Measurements from ENCODE around the gene XPO1.

The XPO1 gene

GRCh38 chr2:61537277-61537949, 743 bp downstream of the XPO1 start:
- TF ChIP-seq, protein P1, sequence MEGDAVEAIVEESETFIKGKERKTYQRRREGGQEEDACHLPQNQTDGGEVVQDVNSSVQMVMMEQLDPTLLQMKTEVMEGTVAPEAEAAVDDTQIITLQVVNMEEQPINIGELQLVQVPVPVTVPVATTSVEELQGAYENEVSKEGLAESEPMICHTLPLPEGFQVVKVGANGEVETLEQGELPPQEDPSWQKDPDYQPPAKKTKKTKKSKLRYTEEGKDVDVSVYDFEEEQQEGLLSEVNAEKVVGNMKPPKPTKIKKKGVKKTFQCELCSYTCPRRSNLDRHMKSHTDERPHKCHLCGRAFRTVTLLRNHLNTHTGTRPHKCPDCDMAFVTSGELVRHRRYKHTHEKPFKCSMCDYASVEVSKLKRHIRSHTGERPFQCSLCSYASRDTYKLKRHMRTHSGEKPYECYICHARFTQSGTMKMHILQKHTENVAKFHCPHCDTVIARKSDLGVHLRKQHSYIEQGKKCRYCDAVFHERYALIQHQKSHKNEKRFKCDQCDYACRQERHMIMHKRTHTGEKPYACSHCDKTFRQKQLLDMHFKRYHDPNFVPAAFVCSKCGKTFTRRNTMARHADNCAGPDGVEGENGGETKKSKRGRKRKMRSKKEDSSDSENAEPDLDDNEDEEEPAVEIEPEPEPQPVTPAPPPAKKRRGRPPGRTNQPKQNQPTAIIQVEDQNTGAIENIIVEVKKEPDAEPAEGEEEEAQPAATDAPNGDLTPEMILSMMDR (IDR thresholded peaks at IDR 0.05; ENCODE audit: insufficient read depth, low read length, poor library complexity, severe bottlenecking) = no peak
- H3K27me3 ChIP-seq (replicated peaks; ENCODE audit: control insufficient read depth, insufficient read depth, low read length) = no peaks in the 10 kb centered on the region
- DNase-seq (ENCODE audit: extremely low read depth, insufficient read length) = no peak
- H3K4me3 ChIP-seq (replicated peaks; ENCODE audit: low read depth, low read length) = peak overlapping the region; percentile 72
- no peaks in the 10 kb centered on the region; the same call in 1 of the 2 replicates for H3K36me3 ChIP-seq (ENCODE audit: control insufficient read depth, insufficient read depth, low read length)

- peak; percentile 75 for DNase-seq (ENCODE audit: extremely low read depth, insufficient read length)
- H3K36me3 ChIP-seq (ENCODE audit: control insufficient read depth, insufficient read depth, low read length) = no peaks in the 10 kb centered on the region; the same call in 1 of the 2 replicates
- TF ChIP-seq, protein P1 (IDR thresholded peaks at IDR 0.05; ENCODE audit: insufficient read depth, low read length, poor library complexity, severe bottlenecking) = no peak
Measured at GRCh38 chr2:61536572-61537276, 1.4 kb downstream of the XPO1 start.

DNA sequence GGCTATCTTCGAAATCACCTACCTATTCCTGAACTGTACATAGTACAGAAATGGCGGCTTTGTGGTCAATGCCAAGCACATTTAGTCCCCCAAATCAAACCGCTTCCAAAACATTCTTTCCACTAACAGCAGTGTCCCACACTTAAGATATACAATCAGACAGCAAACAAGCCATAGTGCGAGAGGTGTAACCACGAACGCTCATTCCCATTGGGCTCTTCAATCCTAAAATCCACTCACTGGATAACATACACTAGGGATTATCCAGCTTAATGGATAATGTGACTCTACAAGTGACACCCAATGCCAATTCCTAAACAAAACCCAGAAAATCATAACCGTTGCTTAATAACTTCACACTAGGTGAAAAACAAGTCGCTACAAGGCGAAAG, 2.0 kb downstream of the XPO1 start:
- Histone ChIP-seq H3K4me3 (replicated peaks; ENCODE audit: low read depth, low read length) (peak overlapping the region; percentile 72), H3K36me3 (ENCODE audit: control insufficient read depth, insufficient read depth, low read length) (no peaks in the 10 kb centered on the region; the same call in 1 of the 2 replicates), H3K27me3 (replicated peaks; ENCODE audit: control insufficient read depth, insufficient read depth, low read length) (no peaks in the 10 kb centered on the region)
- TF ChIP-seq, protein P1 (IDR thresholded peaks at IDR 0.05; ENCODE audit: insufficient read depth, low read length, poor library complexity, severe bottlenecking) = no peak
- DNase-seq (ENCODE audit: extremely low read depth, insufficient read length) = no peak

More at GRCh38 chr2:61536572-61537276, 1.4 kb downstream of the XPO1 start:
- Histone ChIP-seq H3K4me3 (replicated peaks; ENCODE audit: low read depth, low read length) (peak overlapping the region; percentile 72), H3K27me3 (replicated peaks; ENCODE audit: control insufficient read depth, insufficient read depth, low read length) (no peaks in the 10 kb centered on the region)

DNA sequence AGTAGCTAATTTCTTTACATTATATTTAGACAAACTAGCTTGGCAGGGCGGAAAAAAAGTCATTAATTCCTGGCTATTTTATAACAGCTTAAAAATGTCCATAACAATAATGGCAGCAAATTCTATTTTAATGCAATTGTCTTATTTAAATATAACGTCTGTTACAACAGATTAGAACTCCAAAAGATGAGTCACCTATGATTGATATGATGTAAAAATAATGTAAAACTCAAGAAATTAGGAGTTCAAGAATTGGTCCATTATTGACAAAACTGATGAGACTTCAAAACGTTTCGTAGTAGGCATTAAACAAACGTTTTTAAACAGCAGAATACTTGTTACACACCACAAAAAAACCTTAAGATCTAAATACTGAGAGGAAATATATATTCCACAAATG, 2.7 kb downstream of the XPO1 start:
- no peak for DNase-seq (ENCODE audit: extremely low read depth, insufficient read length)
- Histone ChIP-seq H3K27me3 (replicated peaks; ENCODE audit: control insufficient read depth, insufficient read depth, low read length) (no peaks in the 10 kb centered on the region), H3K4me3 (replicated peaks; ENCODE audit: low read depth, low read length) (peak overlapping the region; percentile 72), H3K36me3 (ENCODE audit: control insufficient read depth, insufficient read depth, low read length) (no peaks in the 10 kb centered on the region; the same call in 1 of the 2 replicates)
- TF ChIP-seq, protein P1 (IDR thresholded peaks at IDR 0.05; ENCODE audit: insufficient read depth, low read length, poor library complexity, severe bottlenecking) = no peak

- TF ChIP-seq, protein P1 (IDR thresholded peaks at IDR 0.05; ENCODE audit: insufficient read depth, low read length, poor library complexity, severe bottlenecking) = no peak
- no peak for DNase-seq (ENCODE audit: extremely low read depth, insufficient read length)
- Histone ChIP-seq H3K36me3 (ENCODE audit: control insufficient read depth, insufficient read depth, low read length) (no peaks in the 10 kb centered on the region; the same call in 1 of the 2 replicates), H3K27me3 (replicated peaks; ENCODE audit: control insufficient read depth, insufficient read depth, low read length) (no peaks in the 10 kb centered on the region), H3K4me3 (replicated peaks; ENCODE audit: low read depth, low read length) (peak overlapping the region; percentile 72)
Measured at GRCh38 chr2:61534926-61535325, 3.2 kb downstream of the XPO1 start.
